Activated naive CD8-positive, alpha-beta T cell treated with anti-CD3 and anti-CD28 coated beads, Interleukin-2, amount 50 U/mL, for 24 hours (primary cell): ENCODE results near the gene FHOD1.

ENCODE experiments used
- ATAC-seq: fragments of 150-1000 bp; cut with Tn5 transposase; one replicate; pipeline ENCODE4 v1.10.0; 2021
- DNase-seq: peaks from one replicate; pipeline ENCODE4 v3.0.0; 2021
- H3K27ac Mint-ChIP-seq: one replicate; pipeline ENCODE4 v1.8.0; 2021; ENCODE audit warnings: mild to moderate bottlenecking, mixed read lengths
- H3K27me3 Mint-ChIP-seq: one replicate; pipeline ENCODE4 v1.8.0; 2021; ENCODE audit warnings: mixed read lengths
- H3K36me3 Mint-ChIP-seq: one replicate; pipeline ENCODE4 v1.8.0; 2021; ENCODE audit warnings: low read depth, mixed read lengths
- H3K4me1 Mint-ChIP-seq: one replicate; pipeline ENCODE4 v1.8.0; 2021; ENCODE audit warnings: mixed read lengths
- H3K4me3 Mint-ChIP-seq: one replicate; pipeline ENCODE4 v1.8.0; 2021; ENCODE audit warnings: mild to moderate bottlenecking, moderate library complexity, mixed read lengths
- H3K9me3 Mint-ChIP-seq: one replicate; pipeline ENCODE4 v1.8.0; 2021; ENCODE audit warnings: mixed read lengths

FHOD1 gene

GRCh38 chr16:67263201-67263600, 15.9 kb upstream of the FHOD1 start:
- H3K27ac Mint-ChIP-seq: no peak overlapping the region
- no peaks in the 10 kb centered on the region for H3K27me3 Mint-ChIP-seq
- no peaks in the 10 kb centered on the region for H3K9me3 Mint-ChIP-seq
- no peak for DNase-seq
- H3K36me3 Mint-ChIP-seq: no peaks in the 10 kb centered on the region
- no peak overlapping the region for H3K4me3 Mint-ChIP-seq
- no peak for ATAC-seq
- no peaks in the 10 kb centered on the region for H3K4me1 Mint-ChIP-seq

- Mint-ChIP-seq H3K27me3 (peaks cover 3% of the 10 kb centered on the region), H3K4me3 (no peak overlapping the region), H3K27ac (no peak overlapping the region), H3K9me3 (no peaks in the 10 kb centered on the region), H3K36me3 (peaks cover 5% of the 10 kb centered on the region), H3K4me1 (no peaks in the 10 kb centered on the region)
- no peak for DNase-seq
- no peak for ATAC-seq
Measured at GRCh38 chr16:67260426-67261063, 13.3 kb upstream of the FHOD1 start.

GRCh38 chr16:67259705-67260104, 12.4 kb upstream of the FHOD1 start:
- ATAC-seq: no peak
- Mint-ChIP-seq H3K27me3 (peaks cover 3% of the 10 kb centered on the region), H3K36me3 (peaks cover 5% of the 10 kb centered on the region), H3K4me3 (no peak overlapping the region), H3K27ac (no peak overlapping the region), H3K4me1 (no peaks in the 10 kb centered on the region), H3K9me3 (no peaks in the 10 kb centered on the region)
- no peak for DNase-seq

- Mint-ChIP-seq H3K4me1 (no peaks in the 10 kb centered on the region), H3K27me3 (peaks cover 3% of the 10 kb centered on the region), H3K9me3 (no peaks in the 10 kb centered on the region), H3K27ac (no peak overlapping the region), H3K36me3 (peaks cover 5% of the 10 kb centered on the region), H3K4me3 (no peak overlapping the region)
- ATAC-seq (no peak), DNase-seq (no peak)
Measured at GRCh38 chr16:67258161-67258835, 11.0 kb upstream of the FHOD1 start.

- peaks cover 5% of the 10 kb centered on the region for H3K36me3 Mint-ChIP-seq
- H3K27me3 Mint-ChIP-seq: peaks cover 3% of the 10 kb centered on the region
- no peak overlapping the region for H3K27ac Mint-ChIP-seq
Measured at GRCh38 chr16:67257486-67258160, 10.3 kb upstream of the FHOD1 start.

GRCh38 chr16:67256701-67257230, 9.5 kb upstream of the FHOD1 start:
- Mint-ChIP-seq H3K36me3 (peaks cover 5% of the 10 kb centered on the region), H3K9me3 (no peaks in the 10 kb centered on the region), H3K4me3 (no peak overlapping the region), H3K27me3 (peaks cover 3% of the 10 kb centered on the region), H3K4me1 (no peaks in the 10 kb centered on the region), H3K27ac (no peak overlapping the region)
- ATAC-seq (no peak), DNase-seq (no peak)

More at GRCh38 chr16:67257486-67258160, 10.3 kb upstream of the FHOD1 start:
- Mint-ChIP-seq H3K9me3 (no peaks in the 10 kb centered on the region), H3K4me3 (no peak overlapping the region), H3K4me1 (no peaks in the 10 kb centered on the region)
- DNase-seq (no peak), ATAC-seq (no peak)

GRCh38 chr16:67255553-67256221, 8.4 kb upstream of the FHOD1 start:
- Mint-ChIP-seq H3K4me3 (no peak overlapping the region), H3K27ac (no peak overlapping the region), H3K27me3 (peaks cover 3% of the 10 kb centered on the region), H3K36me3 (peaks cover 5% of the 10 kb centered on the region), H3K4me1 (no peaks in the 10 kb centered on the region), H3K9me3 (no peaks in the 10 kb centered on the region)
- no peak for ATAC-seq
- no peak for DNase-seq

- ATAC-seq (no peak), DNase-seq (no peak)
- peaks cover 2% of the 10 kb centered on the region for H3K4me1 Mint-ChIP-seq
- H3K27ac Mint-ChIP-seq: no peak overlapping the region
- peaks cover 5% of the 10 kb centered on the region for H3K36me3 Mint-ChIP-seq
- H3K9me3 Mint-ChIP-seq: no peaks in the 10 kb centered on the region
- peaks cover 4% of the 10 kb centered on the region for H3K27me3 Mint-ChIP-seq
- no peak overlapping the region for H3K4me3 Mint-ChIP-seq
Measured at GRCh38 chr16:67254801-67255552, 7.7 kb upstream of the FHOD1 start.

- Mint-ChIP-seq H3K4me1 (peaks cover 17% of the 10 kb centered on the region), H3K27me3 (peaks cover 8% of the 10 kb centered on the region)
Measured at GRCh38 chr16:67252609-67253497, 5.6 kb upstream of the FHOD1 start.

GRCh38 chr16:67250045-67250327, 2.7 kb upstream of the FHOD1 start:
- Mint-ChIP-seq H3K9me3 (no peaks in the 10 kb centered on the region), H3K4me1 (peaks cover 30% of the 10 kb centered on the region), H3K4me3 (peak overlapping the region; percentile 89), H3K27ac (peak overlapping the region; percentile 79), H3K36me3 (no peaks in the 10 kb centered on the region), H3K27me3 (peaks cover 5% of the 10 kb centered on the region)
- no peak for ATAC-seq
- no peak for DNase-seq

More at GRCh38 chr16:67252609-67253497, 5.6 kb upstream of the FHOD1 start:
- Mint-ChIP-seq H3K36me3 (peaks cover 5% of the 10 kb centered on the region), H3K27ac (no peak overlapping the region), H3K9me3 (no peaks in the 10 kb centered on the region), H3K4me3 (no peak overlapping the region)
- no peak for DNase-seq
- ATAC-seq: no peak

- Mint-ChIP-seq H3K4me1 (peaks cover 36% of the 10 kb centered on the region), H3K27ac (peak overlapping the region; percentile 79), H3K27me3 (peaks cover 5% of the 10 kb centered on the region), H3K36me3 (no peaks in the 10 kb centered on the region), H3K9me3 (no peaks in the 10 kb centered on the region), H3K4me3 (peak overlapping the region; percentile 89)
- DNase-seq (no peak), ATAC-seq (no peak)
Measured at GRCh38 chr16:67249178-67250044, 2.1 kb upstream of the FHOD1 start.

GRCh38 chr16:67248401-67249177, 1.3 kb upstream of the FHOD1 start, which contains the start of gene SLC9A5:
Gene SLC9A5, plus strand, starts transcription at chr16:67248979. Its CDS starts 36 bp downstream, at chr16:67249015.
- Mint-ChIP-seq H3K9me3 (no peaks in the 10 kb centered on the region), H3K4me1 (peaks cover 44% of the 10 kb centered on the region), H3K27me3 (peaks cover 5% of the 10 kb centered on the region), H3K4me3 (peak within 1 kb of the TSS; percentile 89), H3K36me3 (no peaks in the 10 kb centered on the region), H3K27ac (peak within 1 kb of the TSS; percentile 83)
- ATAC-seq: no peak
- peak; percentile 52 for DNase-seq
